ENCODE data around the gene LTBP1. TPM values are rescaled to one million over a fixed set of nuclear protein-coding genes. Genes with fewer than 3 reads are reported as not detected.

The LTBP1 gene
- total and polyA plus RNA-seq, 2 of the 13 experiments (the other 11 are each of a cell fraction or from before 2014, with no cell fraction given) = 0.12 to 0.22 TPM

DNA sequence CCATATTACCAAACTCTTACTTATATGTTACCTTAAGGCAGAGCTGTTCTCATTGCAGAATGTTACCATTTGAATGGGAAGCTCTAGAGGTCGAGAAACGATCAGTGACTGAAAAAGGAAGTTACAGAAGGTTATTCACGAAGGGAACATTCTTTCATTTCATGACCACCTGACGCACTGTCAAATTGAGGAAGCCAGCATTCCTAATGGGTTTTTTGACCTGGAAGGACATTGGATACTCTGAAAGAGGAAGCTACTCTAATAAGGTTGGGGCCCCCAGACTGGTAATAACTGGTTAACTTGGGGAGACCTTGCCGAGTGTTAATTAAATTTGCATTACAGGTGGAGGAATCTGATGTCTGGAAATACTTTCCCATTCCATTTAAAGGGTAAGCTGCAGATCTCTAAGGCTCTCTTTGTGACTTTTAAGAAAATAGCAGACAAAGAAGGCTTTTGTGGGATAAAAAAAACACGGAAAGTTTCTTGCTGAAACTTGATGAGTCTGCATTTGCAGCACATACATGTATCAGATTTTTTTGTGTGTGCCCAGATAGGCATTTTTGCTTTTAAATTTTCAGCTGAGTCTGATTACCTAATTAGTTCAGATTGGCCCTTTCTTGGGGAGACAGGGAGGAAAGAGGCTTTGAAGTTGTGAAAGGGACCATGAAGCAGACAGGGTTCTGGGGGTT is 137.1 kb downstream of the LTBP1 start (continued):
- TF ChIP-seq TFDP1 (CRISPR knock-in tag; IDR thresholded peaks at IDR 0.05; ENCODE audit: borderline replicate concordance) = no peak
- TF ChIP-seq MAFK (conservative IDR thresholded peaks at IDR 0.05 in 1 of 2, IDR thresholded peaks at IDR 0.05 in 1 of 2; ENCODE audit: low read length in 2 of 2) = peak; percentile 47 to 57
- TF ChIP-seq MAFF (IDR thresholded peaks at IDR 0.05; ENCODE audit: low read depth, low read length) = peak; percentile 33; the same call in 1 of the 2 replicates
- no peak for TF ChIP-seq MATR3 (CRISPR knock-in tag; IDR thresholded peaks at IDR 0.05)

- ChIA-PET POLR2A (no interaction called here), CTCF (ENCODE audit: low intra/inter-chr PET ratio, low total read pairs) (no interaction called here)
- 23% methylated on average over 7 of the region's 7 CpGs for WGBS (ENCODE audit: low lambda C conversion rate)
- FAIRE-seq = no peak
- Histone ChIP-seq H3K27me3 (ENCODE audit: control insufficient read depth in 1 of 2, insufficient read depth in 2 of 2, low read length in 2 of 2) (peaks cover 3 to 18% of the 10 kb centered on the region in 2 experiments; a peak in 2 of 5 replicates), H3K4me1 (ENCODE audit: insufficient read depth, low read length) (no peaks in the 10 kb centered on the region), H3K27ac (ENCODE audit: extremely low read length, insufficient read depth, low read length) (no peak overlapping the region), H3K4me2 (ENCODE audit: low read depth, low read length) (no peak overlapping the region), H3K9me3 (ENCODE audit: low read length) (no peaks in the 10 kb centered on the region), H3K4me3 (replicated peaks in 1 of 3; ENCODE audit: insufficient read depth in 1 of 3, low read depth in 2 of 3, low read length in 3 of 3) (no peak overlapping the region), H4K20me1 (ENCODE audit: insufficient read depth, low read length) (no peaks in the 10 kb centered on the region), H2AFZ (ENCODE audit: low read length) (no peak overlapping the region), H3K36me3 (replicated peaks in 1 of 2; ENCODE audit: control insufficient read depth in 1 of 2, insufficient read depth in 2 of 2, low read length in 2 of 2) (no peaks in the 10 kb centered on the region), H3K79me2 (ENCODE audit: insufficient read depth, low read length) (no peaks in the 10 kb centered on the region), H3K9ac (ENCODE audit: insufficient read depth, low read depth, low read length) (no peak overlapping the region)
- intact Hi-C loops (cut with micrococcal nuclease; ENCODE audit: unreplicated experiment) (no loop called here), in situ Hi-C loops (cut with HindIII; ENCODE audit: extremely low pct_ligation_motif_present, low pct_unique_long_range_greater_than_20kb) (no loop called here)
- BruUV-seq (replicated peaks) = no TSS peak
- DNase-seq (ENCODE audit: low spot score) = no peak
- TF ChIP-seq CEBPB (IDR thresholded peaks at IDR 0.05; ENCODE audit: borderline replicate concordance, low read depth, low read length) (no peak), TOE1 (CRISPR knock-in tag; IDR thresholded peaks at IDR 0.05) (no peak), GPN1 (CRISPR knock-in tag; IDR thresholded peaks at IDR 0.05; ENCODE audit: borderline replicate concordance) (no peak), HOXD1 (CRISPR knock-in tag; IDR thresholded peaks at IDR 0.05) (no peak), ONECUT2 (CRISPR knock-in tag; IDR thresholded peaks at IDR 0.05) (no peak), ZNF724P (CRISPR knock-in tag; IDR thresholded peaks at IDR 0.05; ENCODE audit: borderline replicate concordance) (no peak), NR0B2 (CRISPR knock-in tag; IDR thresholded peaks at IDR 0.05) (no peak)
- ATAC-seq = no peak
Measured at GRCh38 chr2:33084433-33084832, 137.7 kb downstream of the LTBP1 start.

All from HepG2 (cell line).